HG03439 (cell line): ENCODE measurements around the gene ZBTB48.
"Not testable (repeated sequence)": the region's sequence is repeated elsewhere in the genome, so short reads cannot be mapped to it uniquely, and the experiment has no call there.

Source experiments
- ATAC-seq: cut with Tn5 transposase; IDR thresholded peaks from one replicate; pipeline ENCODE4 v1.9.1; 2021; ENCODE audit warnings: mild to moderate bottlenecking, moderate library complexity; ENCODE audit not compliant: unreplicated experiment

The ZBTB48 gene

GRCh38 chr1:6579374-6580118 is at the start of gene ZBTB48:
TSS of gene ZBTB48 (plus strand) at chr1:6579994. CDS start at chr1:6580610, 616 bp downstream.
- ATAC-seq = peak; percentile 97

GRCh38 chr1:6530504-6531160 is 49.2 kb upstream of the ZBTB48 start:
- ATAC-seq = no peak

- no peak for ATAC-seq
Observed at GRCh38 chr1:6531996-6532395, 47.8 kb upstream of the ZBTB48 start.

GRCh38 chr1:6534248-6534822 is 45.5 kb upstream of the ZBTB48 start:
- ATAC-seq = no peak

- ATAC-seq = no peak
Observed at GRCh38 chr1:6535214-6535613, 44.6 kb upstream of the ZBTB48 start.

GRCh38 chr1:6536291-6536690 is 43.5 kb upstream of the ZBTB48 start:
- no peak for ATAC-seq

GRCh38 chr1:6538956-6539355 is 40.8 kb upstream of the ZBTB48 start:
- ATAC-seq = no peak

- no peak for ATAC-seq
Observed at GRCh38 chr1:6544831-6545230, 35.0 kb upstream of the ZBTB48 start.

GRCh38 chr1:6545276-6546112 is 34.3 kb upstream of the ZBTB48 start:
- no peak for ATAC-seq

- ATAC-seq = no peak
Observed at GRCh38 chr1:6546326-6546725, 33.5 kb upstream of the ZBTB48 start.

- ATAC-seq = no peak
Observed at GRCh38 chr1:6547301-6547700, 32.5 kb upstream of the ZBTB48 start.

GRCh38 chr1:6554031-6554906 is 25.5 kb upstream of the ZBTB48 start, which contains the start of gene NOL9:
TSS of gene NOL9 (minus strand) at chr1:6554513. CDS start at chr1:6554502, 11 bp downstream.
- ATAC-seq = peak; percentile 87

GRCh38 chr1:6554907-6555778 is 24.7 kb upstream of the ZBTB48 start, which contains the start of gene TAS1R1:
TSS of gene TAS1R1 (plus strand) at chr1:6555307. CDS start at chr1:6555374, 67 bp downstream.
- ATAC-seq = no peak

- ATAC-seq = no peak
Observed at GRCh38 chr1:6557597-6557996, 22.2 kb upstream of the ZBTB48 start.

- not testable (repeated sequence) for ATAC-seq
Observed at GRCh38 chr1:6559161-6559560, 20.6 kb upstream of the ZBTB48 start.

GRCh38 chr1:6560267-6560666 is 19.5 kb upstream of the ZBTB48 start:
- no peak for ATAC-seq

GRCh38 chr1:6569033-6569432 is 10.8 kb upstream of the ZBTB48 start:
- no peak for ATAC-seq

- no peak for ATAC-seq
Observed at GRCh38 chr1:6570100-6570499, 9.7 kb upstream of the ZBTB48 start.

GRCh38 chr1:6570987-6571386 is 8.8 kb upstream of the ZBTB48 start:
- no peak for ATAC-seq
